PC-3 (cell line): ENCODE measurements around the gene MAGI1.

ENCODE experiments used
- CTCF ChIP-seq: fragments of 300-600 bp; sonication (generic); conservative IDR thresholded peaks from 2 replicates; pipeline ENCODE4 v1.5.1; 2017; ENCODE audit warnings: antibody characterized with exemption, low read depth, mild to moderate bottlenecking, low read length
- EZH2 ChIP-seq: fragments of 300-600 bp; sonication (generic); IDR thresholded peaks from one replicate; pipeline ENCODE4 v1.6.1; 2017; ENCODE audit warnings: antibody characterized with exemption, mild to moderate bottlenecking, low read length; ENCODE audit not compliant: unreplicated experiment
- EZH2phosphoT487 ChIP-seq: fragments of 300-600 bp; sonication (generic); IDR thresholded peaks from 2 replicates; pipeline ENCODE4 v1.6.1; 2018; ENCODE audit warnings: mild to moderate bottlenecking, antibody characterized with exemption, low read length, borderline replicate concordance

- TF ChIP-seq CTCF (no peak), EZH2phosphoT487 (no peak), EZH2 (no peak)
Measured at GRCh38 chr3:65339192-65339740, 699.5 kb downstream of the MAGI1 start.
